GM12891 (cell line): ENCODE data around the gene PRKN.

Experiments used
- POLR2A ChIP-seq: IDR thresholded peaks from 2 replicates; pipeline ENCODE4 v1.6.1; 2011; ENCODE audit warnings: low read depth, low read length, control low read depth
- POLR2AphosphoS5 ChIP-seq: IDR thresholded peaks from 2 replicates; pipeline ENCODE4 v1.6.1; 2011; ENCODE audit warnings: low read depth, low read length, control low read depth
- SPI1 ChIP-seq: IDR thresholded peaks from 2 replicates; pipeline ENCODE4 v1.6.1; 2011; ENCODE audit warnings: low read depth, low read length, control low read depth
- TAF1 ChIP-seq: IDR thresholded peaks from 2 replicates; pipeline ENCODE4 v1.6.1; 2011; ENCODE audit warnings: low read depth, low read length, control low read depth

GRCh38 chr6:161557333-161558107, 1170.0 kb downstream of the PRKN start:
- TF ChIP-seq TAF1, result no peak
- TF ChIP-seq POLR2AphosphoS5, result no peak
- no peak for TF ChIP-seq SPI1
- TF ChIP-seq POLR2A, result no peak
